Measurements from ENCODE around the gene ZSCAN10.
A peak's percentile ranks its signal among the peaks of the same experiment; 100 is the strongest.

Gene ZSCAN10

GRCh38 chr16:3101841-3102470 lies 2.9 kb upstream of the ZSCAN10 start:
- no peak for TF ChIP-seq YY1 (IDR thresholded peaks at IDR 0.05; ENCODE audit: low read depth)
- TF ChIP-seq TAF1 (IDR thresholded peaks at IDR 0.05; ENCODE audit: low read depth): 0 out of 2 replicates have a peak, but pooled peaks have one; percentile 25
- TF ChIP-seq ZBTB7A (IDR thresholded peaks at IDR 0.05; ENCODE audit: low read depth): no peak
- TF ChIP-seq RAD21 (IDR thresholded peaks at IDR 0.05; ENCODE audit: low read depth): no peak
- no peak for TF ChIP-seq FOXM1 (IDR thresholded peaks at IDR 0.05; ENCODE audit: borderline replicate concordance, low read depth)

- TF ChIP-seq CEBPB (IDR thresholded peaks at IDR 0.05): no peak
- no peak for TF ChIP-seq CREB1 (IDR thresholded peaks at IDR 0.05; ENCODE audit: low read depth)
- no peak for TF ChIP-seq RAD21 (IDR thresholded peaks at IDR 0.05; ENCODE audit: low read depth)
- no peak for TF ChIP-seq TEAD4 (IDR thresholded peaks at IDR 0.05)
- TF ChIP-seq FOXM1 (IDR thresholded peaks at IDR 0.05; ENCODE audit: borderline replicate concordance, low read depth): no peak
- TF ChIP-seq YY1 (IDR thresholded peaks at IDR 0.05; ENCODE audit: low read depth): no peak
- TF ChIP-seq MAX (IDR thresholded peaks at IDR 0.05): no peak
- TF ChIP-seq EGR1 (IDR thresholded peaks at IDR 0.05): no peak
- no peak for TF ChIP-seq ZBTB7A (IDR thresholded peaks at IDR 0.05; ENCODE audit: low read depth)
- TF ChIP-seq USF1 (IDR thresholded peaks at IDR 0.05): no peak
- TF ChIP-seq TAF1 (IDR thresholded peaks at IDR 0.05; ENCODE audit: low read depth): no peak
- TF ChIP-seq TCF12 (IDR thresholded peaks at IDR 0.05; ENCODE audit: low read depth): no peak
- TF ChIP-seq REST (IDR thresholded peaks at IDR 0.05; ENCODE audit: low read depth): no peak
- TF ChIP-seq NFIC (IDR thresholded peaks at IDR 0.05): no peak
- no peak for TF ChIP-seq EP300 (IDR thresholded peaks at IDR 0.05; ENCODE audit: borderline replicate concordance)
Observed at GRCh38 chr16:3101018-3101840, 2.1 kb upstream of the ZSCAN10 start.

GRCh38 chr16:3099732-3100499 lies 822 bp upstream of the ZSCAN10 start:
- peak; percentile 80 for TF ChIP-seq YY1 (IDR thresholded peaks at IDR 0.05; ENCODE audit: low read depth)
- no peak for TF ChIP-seq USF1 (IDR thresholded peaks at IDR 0.05)
- no peak for TF ChIP-seq EGR1 (IDR thresholded peaks at IDR 0.05)
- 0 out of 2 replicates have a peak, but pooled peaks have one; percentile 62 for TF ChIP-seq MAX (IDR thresholded peaks at IDR 0.05)

- TF ChIP-seq NFIC (IDR thresholded peaks at IDR 0.05) (no peak), CEBPB (IDR thresholded peaks at IDR 0.05) (no peak), MAX (IDR thresholded peaks at IDR 0.05) (no peak), YY1 (IDR thresholded peaks at IDR 0.05; ENCODE audit: low read depth) (no peak), TCF12 (IDR thresholded peaks at IDR 0.05; ENCODE audit: low read depth) (no peak), EGR1 (IDR thresholded peaks at IDR 0.05) (no peak), TEAD4 (IDR thresholded peaks at IDR 0.05) (no peak), RAD21 (IDR thresholded peaks at IDR 0.05; ENCODE audit: low read depth) (no peak), TAF1 (IDR thresholded peaks at IDR 0.05; ENCODE audit: low read depth) (no peak), EP300 (IDR thresholded peaks at IDR 0.05; ENCODE audit: borderline replicate concordance) (no peak), FOXM1 (IDR thresholded peaks at IDR 0.05; ENCODE audit: borderline replicate concordance, low read depth) (no peak), REST (IDR thresholded peaks at IDR 0.05; ENCODE audit: low read depth) (no peak)
Observed at GRCh38 chr16:3099395-3099731, 269 bp upstream of the ZSCAN10 start.

- TF ChIP-seq EGR1 (IDR thresholded peaks at IDR 0.05) (no peak), REST (IDR thresholded peaks at IDR 0.05; ENCODE audit: low read depth) (no peak), EP300 (IDR thresholded peaks at IDR 0.05; ENCODE audit: borderline replicate concordance) (no peak), MAX (IDR thresholded peaks at IDR 0.05) (no peak), YY1 (IDR thresholded peaks at IDR 0.05; ENCODE audit: low read depth) (no peak), ZBTB7A (IDR thresholded peaks at IDR 0.05; ENCODE audit: low read depth) (no peak), USF1 (IDR thresholded peaks at IDR 0.05) (no peak), TEAD4 (IDR thresholded peaks at IDR 0.05) (no peak), NFIC (IDR thresholded peaks at IDR 0.05) (no peak), TCF12 (IDR thresholded peaks at IDR 0.05; ENCODE audit: low read depth) (no peak), FOXM1 (IDR thresholded peaks at IDR 0.05; ENCODE audit: borderline replicate concordance, low read depth) (no peak), RAD21 (IDR thresholded peaks at IDR 0.05; ENCODE audit: low read depth) (no peak)
Observed at GRCh38 chr16:3097266-3097665, 1.8 kb downstream of the ZSCAN10 start.
